ENCODE results near the gene CYP24A1.

The CYP24A1 gene

DNA sequence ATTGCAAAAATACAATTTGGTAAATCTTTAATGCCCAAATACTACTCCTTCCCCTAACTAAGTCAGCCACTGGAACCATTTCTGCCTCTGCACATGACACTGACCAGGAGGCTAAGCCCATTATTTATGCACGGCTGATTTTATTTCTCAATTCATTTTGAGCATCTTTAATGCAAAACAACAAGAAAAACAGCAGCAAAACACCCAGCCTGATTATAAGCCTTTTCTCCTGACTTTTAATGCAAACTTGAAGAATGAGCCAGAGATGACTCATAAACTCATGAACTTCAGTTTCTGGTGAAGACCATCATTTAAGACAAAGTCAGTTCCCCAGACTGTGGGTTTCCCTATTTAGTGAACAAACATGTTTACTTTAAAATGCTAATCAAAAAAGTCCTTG, 51.6 kb downstream of the CYP24A1 start:
- TF ChIP-seq TAF1 (IDR thresholded peaks at IDR 0.05; ENCODE audit: borderline replicate concordance, insufficient read depth, low read length) (no peak), FOXP2 (optimal IDR thresholded peaks at IDR 0.05; ENCODE audit: borderline replicate concordance, extremely low read depth, extremely low read length, insufficient read depth) (no peak), POLR2AphosphoS5 (IDR thresholded peaks at IDR 0.05; ENCODE audit: low read depth, low read length) (no peak)
- TF ChIP-seq, protein P1, sequence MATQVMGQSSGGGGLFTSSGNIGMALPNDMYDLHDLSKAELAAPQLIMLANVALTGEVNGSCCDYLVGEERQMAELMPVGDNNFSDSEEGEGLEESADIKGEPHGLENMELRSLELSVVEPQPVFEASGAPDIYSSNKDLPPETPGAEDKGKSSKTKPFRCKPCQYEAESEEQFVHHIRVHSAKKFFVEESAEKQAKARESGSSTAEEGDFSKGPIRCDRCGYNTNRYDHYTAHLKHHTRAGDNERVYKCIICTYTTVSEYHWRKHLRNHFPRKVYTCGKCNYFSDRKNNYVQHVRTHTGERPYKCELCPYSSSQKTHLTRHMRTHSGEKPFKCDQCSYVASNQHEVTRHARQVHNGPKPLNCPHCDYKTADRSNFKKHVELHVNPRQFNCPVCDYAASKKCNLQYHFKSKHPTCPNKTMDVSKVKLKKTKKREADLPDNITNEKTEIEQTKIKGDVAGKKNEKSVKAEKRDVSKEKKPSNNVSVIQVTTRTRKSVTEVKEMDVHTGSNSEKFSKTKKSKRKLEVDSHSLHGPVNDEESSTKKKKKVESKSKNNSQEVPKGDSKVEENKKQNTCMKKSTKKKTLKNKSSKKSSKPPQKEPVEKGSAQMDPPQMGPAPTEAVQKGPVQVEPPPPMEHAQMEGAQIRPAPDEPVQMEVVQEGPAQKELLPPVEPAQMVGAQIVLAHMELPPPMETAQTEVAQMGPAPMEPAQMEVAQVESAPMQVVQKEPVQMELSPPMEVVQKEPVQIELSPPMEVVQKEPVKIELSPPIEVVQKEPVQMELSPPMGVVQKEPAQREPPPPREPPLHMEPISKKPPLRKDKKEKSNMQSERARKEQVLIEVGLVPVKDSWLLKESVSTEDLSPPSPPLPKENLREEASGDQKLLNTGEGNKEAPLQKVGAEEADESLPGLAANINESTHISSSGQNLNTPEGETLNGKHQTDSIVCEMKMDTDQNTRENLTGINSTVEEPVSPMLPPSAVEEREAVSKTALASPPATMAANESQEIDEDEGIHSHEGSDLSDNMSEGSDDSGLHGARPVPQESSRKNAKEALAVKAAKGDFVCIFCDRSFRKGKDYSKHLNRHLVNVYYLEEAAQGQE (IDR thresholded peaks at IDR 0.05; ENCODE audit: insufficient read depth in 1 of 2, low read depth in 2 of 2, low read length in 2 of 2), result no peak

DNA sequence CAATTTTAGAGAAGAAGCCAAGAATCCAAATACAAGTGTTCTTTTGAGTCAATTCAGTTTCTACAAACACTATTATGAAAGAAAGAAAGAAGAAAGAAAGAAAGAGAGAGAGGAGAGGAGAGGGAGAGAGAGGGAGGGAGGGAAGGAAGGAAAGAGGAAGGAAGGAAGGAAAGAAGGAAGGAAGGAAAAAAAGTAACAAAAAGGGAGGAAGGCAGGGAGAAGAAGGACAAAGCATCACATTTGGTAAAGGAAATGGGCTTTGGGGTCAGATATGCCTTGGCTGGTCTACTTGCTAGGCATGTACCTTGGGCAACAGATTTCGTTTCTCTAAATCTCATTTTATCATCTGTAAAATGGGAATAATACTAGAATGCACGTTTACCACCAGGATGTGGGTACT, 54.0 kb downstream of the CYP24A1 start:
- TF ChIP-seq POLR2AphosphoS5 (IDR thresholded peaks at IDR 0.05; ENCODE audit: low read depth, low read length), result no peak
- no peak for TF ChIP-seq TAF1 (IDR thresholded peaks at IDR 0.05; ENCODE audit: borderline replicate concordance, insufficient read depth, low read length)
- no peak for TF ChIP-seq SIN3A (IDR thresholded peaks at IDR 0.05; ENCODE audit: borderline replicate concordance, insufficient read depth, low read length)
- TF ChIP-seq, protein P1 (IDR thresholded peaks at IDR 0.05; ENCODE audit: insufficient read depth in 1 of 2, low read depth in 2 of 2, low read length in 2 of 2), result no peak
- no peak for TF ChIP-seq FOXP2 (optimal IDR thresholded peaks at IDR 0.05; ENCODE audit: borderline replicate concordance, extremely low read depth, extremely low read length, insufficient read depth)

DNA sequence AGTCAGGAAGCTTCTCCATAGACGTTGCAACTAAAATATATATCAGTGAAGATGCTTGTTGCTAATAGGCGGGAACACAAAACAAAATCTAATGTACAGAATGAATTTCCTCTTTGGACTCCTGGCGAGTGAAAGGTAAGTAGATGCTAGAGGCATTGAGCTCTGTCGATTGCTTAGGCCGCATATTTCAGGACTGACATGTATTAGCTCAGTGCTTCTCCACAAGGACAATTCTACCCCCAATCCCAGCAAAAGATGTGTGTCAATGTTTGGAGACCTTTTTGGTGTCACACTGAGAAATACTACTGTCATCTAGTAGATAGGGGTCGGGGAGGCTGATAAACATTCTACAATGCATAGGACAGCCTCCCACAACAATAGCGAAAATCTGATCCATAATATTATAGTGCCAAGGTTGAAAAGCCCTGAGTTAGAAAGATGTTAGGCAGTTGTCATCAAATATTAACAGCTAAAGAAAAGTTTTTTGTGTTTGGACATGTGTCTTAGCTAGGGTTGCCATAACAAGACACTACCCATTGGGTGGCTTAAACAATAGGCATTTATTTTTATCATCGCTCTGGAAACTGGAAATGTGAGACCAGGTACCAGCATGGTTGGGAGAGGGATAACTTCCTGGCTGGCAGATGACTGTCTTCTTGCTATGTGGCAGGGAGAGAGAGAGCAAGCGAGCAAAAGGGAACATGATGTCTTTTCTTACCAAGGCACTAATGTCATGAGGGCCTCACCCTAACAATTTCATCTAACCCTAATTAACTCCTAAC, 55.4 kb downstream of the CYP24A1 start:
- no peak for TF ChIP-seq FOXP2 (optimal IDR thresholded peaks at IDR 0.05; ENCODE audit: borderline replicate concordance, extremely low read depth, extremely low read length, insufficient read depth)
- TF ChIP-seq SIN3A (IDR thresholded peaks at IDR 0.05; ENCODE audit: borderline replicate concordance, insufficient read depth, low read length), result no peak
- TF ChIP-seq, protein P1 (IDR thresholded peaks at IDR 0.05; ENCODE audit: insufficient read depth in 1 of 2, low read depth in 2 of 2, low read length in 2 of 2), result no peak
- no peak for TF ChIP-seq POLR2AphosphoS5 (IDR thresholded peaks at IDR 0.05; ENCODE audit: low read depth, low read length)
- no peak for TF ChIP-seq TAF1 (IDR thresholded peaks at IDR 0.05; ENCODE audit: borderline replicate concordance, insufficient read depth, low read length)

DNA sequence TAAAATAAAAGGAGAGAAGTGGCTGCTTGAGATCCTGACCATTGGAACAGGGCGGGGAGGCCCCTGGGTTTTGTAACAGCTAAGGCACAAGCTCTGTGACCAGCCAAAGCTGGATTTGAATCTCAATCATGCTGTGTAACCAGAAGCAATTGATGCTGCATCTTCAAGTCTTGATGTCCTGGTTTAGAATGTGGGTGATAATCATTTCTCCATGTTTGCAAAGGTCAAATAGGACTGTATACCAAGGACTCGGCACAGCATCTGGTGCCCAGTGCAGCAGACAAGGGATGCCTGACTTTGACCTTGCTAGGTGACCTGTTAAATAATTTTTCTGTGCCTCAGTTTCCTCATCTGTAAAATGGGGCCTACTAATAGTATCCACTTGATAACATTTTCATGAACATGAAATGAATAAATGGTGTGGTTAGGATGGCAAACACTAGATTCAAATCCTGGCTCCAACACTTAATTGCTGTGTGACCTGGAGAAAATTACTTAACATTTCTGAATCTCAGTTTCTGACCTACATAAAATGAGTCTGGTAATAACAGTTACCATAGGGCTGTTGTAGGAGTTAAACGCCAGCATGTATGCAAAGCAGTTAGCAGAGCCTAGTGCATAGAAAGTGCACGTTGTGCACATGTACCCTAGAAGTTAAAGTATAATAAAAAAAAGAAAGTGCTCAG, 57.1 kb downstream of the CYP24A1 start:
- TF ChIP-seq TAF1 (IDR thresholded peaks at IDR 0.05; ENCODE audit: borderline replicate concordance, insufficient read depth, low read length) (no peak), SIN3A (IDR thresholded peaks at IDR 0.05; ENCODE audit: borderline replicate concordance, insufficient read depth, low read length) (no peak), POLR2AphosphoS5 (IDR thresholded peaks at IDR 0.05; ENCODE audit: low read depth, low read length) (no peak), FOXP2 (optimal IDR thresholded peaks at IDR 0.05; ENCODE audit: borderline replicate concordance, extremely low read depth, extremely low read length, insufficient read depth) (no peak)
- TF ChIP-seq, protein P1 (IDR thresholded peaks at IDR 0.05; ENCODE audit: insufficient read depth in 1 of 2, low read depth in 2 of 2, low read length in 2 of 2), result no peak

All from PFSK-1 (cell line).